ENCODE results near the gene EPN1. TPM values are rescaled to one million over a fixed set of nuclear protein-coding genes. Genes with fewer than 3 reads are reported as not detected.

EPN1 gene
- total RNA-seq, 4 donors from 2014 or later: 58.7 to 214 (median 190) TPM

- in situ Hi-C loops (cut with MboI; ENCODE audit: low sequenced_read_pairs in 4 of 4) (loop anchor here in 1 of 4 donors (25.0 kb wide), 1 partner anchor 507 kb away; the partner anchor contains the start of gene TNNT1), intact Hi-C loops (cut with DNase I; ENCODE audit: low total_unique reads) (loop anchor here (5.0 kb wide), 1 partner anchor 527 kb away; the partner anchor contains the start of gene PPP1R12C)
- TF ChIP-seq, protein P1, sequence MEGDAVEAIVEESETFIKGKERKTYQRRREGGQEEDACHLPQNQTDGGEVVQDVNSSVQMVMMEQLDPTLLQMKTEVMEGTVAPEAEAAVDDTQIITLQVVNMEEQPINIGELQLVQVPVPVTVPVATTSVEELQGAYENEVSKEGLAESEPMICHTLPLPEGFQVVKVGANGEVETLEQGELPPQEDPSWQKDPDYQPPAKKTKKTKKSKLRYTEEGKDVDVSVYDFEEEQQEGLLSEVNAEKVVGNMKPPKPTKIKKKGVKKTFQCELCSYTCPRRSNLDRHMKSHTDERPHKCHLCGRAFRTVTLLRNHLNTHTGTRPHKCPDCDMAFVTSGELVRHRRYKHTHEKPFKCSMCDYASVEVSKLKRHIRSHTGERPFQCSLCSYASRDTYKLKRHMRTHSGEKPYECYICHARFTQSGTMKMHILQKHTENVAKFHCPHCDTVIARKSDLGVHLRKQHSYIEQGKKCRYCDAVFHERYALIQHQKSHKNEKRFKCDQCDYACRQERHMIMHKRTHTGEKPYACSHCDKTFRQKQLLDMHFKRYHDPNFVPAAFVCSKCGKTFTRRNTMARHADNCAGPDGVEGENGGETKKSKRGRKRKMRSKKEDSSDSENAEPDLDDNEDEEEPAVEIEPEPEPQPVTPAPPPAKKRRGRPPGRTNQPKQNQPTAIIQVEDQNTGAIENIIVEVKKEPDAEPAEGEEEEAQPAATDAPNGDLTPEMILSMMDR (IDR thresholded peaks at IDR 0.05 in 4 of 5, conservative IDR thresholded peaks at IDR 0.05 in 1 of 5): no peak
- no peak for TF ChIP-seq POLR2A (IDR thresholded peaks at IDR 0.05)
- ATAC-seq (no peak), DNase-seq (no peak)
- Histone ChIP-seq H3K4me3 (peak overlapping the region; percentile 80 to 99 (median 94)), H3K27ac (peak overlapping the region; percentile 82 to 98 (median 90)), H3K36me3 (peaks cover 0 to 10% of the 10 kb centered on the region in 2 donors), H3K9me3 (no peaks in the 10 kb centered on the region), H3K4me1 (peaks cover 52 to 61% of the 10 kb centered on the region in 2 donors), H3K27me3 (no peaks in the 10 kb centered on the region)
These were observed 31.2 kb upstream of the EPN1 start for GRCh38 chr19:55643887-55644176.

DNA sequence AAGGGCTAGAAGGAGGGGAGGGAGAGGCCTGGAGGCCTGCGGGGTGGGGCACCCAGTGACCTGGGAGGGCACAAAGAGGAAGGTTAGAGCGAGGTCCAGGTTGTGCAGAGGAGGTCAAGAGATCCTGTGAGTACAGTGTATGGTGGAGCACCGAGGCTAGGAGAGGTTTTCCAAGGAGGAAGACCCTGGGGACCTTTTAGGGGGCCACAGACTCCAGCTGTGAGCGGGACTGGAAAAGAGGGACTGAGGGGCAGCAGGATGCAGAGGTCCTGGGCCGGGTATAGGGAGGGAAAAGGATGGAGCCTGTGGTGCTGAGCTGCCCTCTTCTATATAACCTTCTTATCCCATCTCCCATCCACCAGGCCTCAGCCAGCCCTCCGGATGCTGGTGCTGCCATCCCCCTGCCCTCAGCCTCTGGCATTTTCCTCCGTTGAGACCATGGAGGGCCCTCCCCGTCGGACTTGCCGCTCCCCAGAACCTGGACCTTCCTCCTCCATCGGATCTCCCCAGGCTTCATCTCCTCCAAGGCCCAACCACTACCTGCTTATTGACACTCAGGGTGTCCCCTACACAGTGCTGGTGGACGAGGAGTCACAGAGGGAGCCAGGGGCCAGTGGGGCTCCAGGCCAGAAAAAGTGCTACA, 30.7 kb upstream of the EPN1 start:
- ATAC-seq (no peak), DNase-seq (no peak)
- Histone ChIP-seq H3K36me3 (peaks cover 0 to 10% of the 10 kb centered on the region in 2 donors), H3K4me1 (peaks cover 55 to 60% of the 10 kb centered on the region in 2 donors), H3K4me3 (peak overlapping the region; percentile 80 to 99 (median 94)), H3K27ac (peak overlapping the region; percentile 82 to 98 (median 90)), H3K27me3 (no peaks in the 10 kb centered on the region), H3K9me3 (no peaks in the 10 kb centered on the region)
- no peak for TF ChIP-seq POLR2A (IDR thresholded peaks at IDR 0.05)
- TF ChIP-seq, protein P1 (IDR thresholded peaks at IDR 0.05 in 4 of 5, conservative IDR thresholded peaks at IDR 0.05 in 1 of 5): no peak
- in situ Hi-C loops (cut with MboI; ENCODE audit: low sequenced_read_pairs in 4 of 4): loop anchor here in 1 of 4 donors (25.0 kb wide), 1 partner anchor 507 kb away; the partner anchor contains the start of gene TNNT1
- intact Hi-C loops (cut with DNase I; ENCODE audit: low total_unique reads): loop anchor here (5.0 kb wide), 1 partner anchor 527 kb away; the partner anchor contains the start of gene PPP1R12C

DNA sequence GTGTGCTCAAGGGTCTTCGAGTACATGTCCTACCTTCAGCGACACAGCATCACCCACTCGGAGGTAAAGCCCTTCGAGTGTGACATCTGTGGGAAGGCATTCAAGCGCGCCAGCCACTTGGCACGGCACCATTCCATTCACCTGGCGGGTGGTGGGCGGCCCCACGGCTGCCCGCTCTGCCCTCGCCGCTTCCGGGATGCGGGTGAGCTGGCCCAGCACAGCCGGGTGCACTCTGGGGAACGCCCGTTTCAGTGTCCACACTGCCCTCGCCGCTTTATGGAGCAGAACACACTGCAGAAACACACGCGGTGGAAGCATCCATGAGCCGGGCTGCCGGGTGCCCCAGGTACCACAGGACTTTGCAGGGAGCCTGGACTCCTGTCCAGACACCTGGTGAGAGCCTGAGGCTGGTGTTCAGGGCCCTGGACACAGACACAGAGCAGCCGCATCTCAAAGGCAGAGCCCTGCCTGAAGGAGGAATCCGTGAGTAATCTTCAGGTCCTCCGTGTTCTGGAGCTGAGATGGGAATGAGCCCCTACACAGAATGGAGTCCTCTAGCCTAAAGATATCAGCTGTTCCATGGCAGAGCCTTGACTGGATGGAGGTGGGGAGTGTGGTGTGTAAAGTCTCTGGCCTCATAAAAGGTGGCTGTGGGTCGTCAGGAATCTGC, 30.0 kb upstream of the EPN1 start:
- DNase-seq (no peak), ATAC-seq (no peak)
- no peaks in the 10 kb centered on the region for H3K27me3 ChIP-seq
- peaks cover 51 to 54% of the 10 kb centered on the region in 2 donors for H3K4me1 ChIP-seq
- intact Hi-C loops (cut with DNase I; ENCODE audit: low total_unique reads) (loop anchor here (5.0 kb wide), 1 partner anchor 528 kb away; the partner anchor contains the start of gene PPP1R12C), in situ Hi-C loops (cut with MboI; ENCODE audit: low sequenced_read_pairs in 4 of 4) (loop anchor here in 1 of 4 donors (25.0 kb wide), 1 partner anchor 508 kb away; the partner anchor contains the start of gene TNNT1)
- no peaks in the 10 kb centered on the region for H3K9me3 ChIP-seq
- no peak overlapping the region for H3K27ac ChIP-seq
- H3K36me3 ChIP-seq: peaks cover 0 to 10% of the 10 kb centered on the region in 2 donors
- TF ChIP-seq POLR2A (IDR thresholded peaks at IDR 0.05): no peak
- TF ChIP-seq, protein P1 (IDR thresholded peaks at IDR 0.05 in 4 of 5, conservative IDR thresholded peaks at IDR 0.05 in 1 of 5): no peak
- no peak overlapping the region for H3K4me3 ChIP-seq

GRCh38 chr19:55645512-55645881, 29.5 kb upstream of the EPN1 start:
- Histone ChIP-seq H3K4me3 (no peak overlapping the region), H3K9me3 (no peaks in the 10 kb centered on the region), H3K36me3 (peaks cover 0 to 10% of the 10 kb centered on the region in 2 donors), H3K27me3 (no peaks in the 10 kb centered on the region), H3K27ac (no peak overlapping the region), H3K4me1 (peaks cover 46 to 49% of the 10 kb centered on the region in 2 donors)
- no peak for TF ChIP-seq POLR2A (IDR thresholded peaks at IDR 0.05)
- TF ChIP-seq, protein P1 (IDR thresholded peaks at IDR 0.05 in 4 of 5, conservative IDR thresholded peaks at IDR 0.05 in 1 of 5): no peak
- in situ Hi-C loops (cut with MboI; ENCODE audit: low sequenced_read_pairs in 4 of 4) (loop anchor here in 1 of 4 donors (25.0 kb wide), 1 partner anchor 508 kb away; the partner anchor contains the start of gene TNNT1), intact Hi-C loops (cut with DNase I; ENCODE audit: low total_unique reads) (no loop called here)
- no peak for DNase-seq
- ATAC-seq: no peak

All from gastrocnemius medialis (tissue), 4 donors.